ENCODE measurements around the gene DDX10.

DDX10 gene

GRCh38 chr11:108875134-108875533 is 210.3 kb downstream of the DDX10 start:
- no peak for DNase-seq

- DNase-seq = no peak
These were observed 212.3 kb downstream of the DDX10 start for GRCh38 chr11:108877178-108877577.

DNA sequence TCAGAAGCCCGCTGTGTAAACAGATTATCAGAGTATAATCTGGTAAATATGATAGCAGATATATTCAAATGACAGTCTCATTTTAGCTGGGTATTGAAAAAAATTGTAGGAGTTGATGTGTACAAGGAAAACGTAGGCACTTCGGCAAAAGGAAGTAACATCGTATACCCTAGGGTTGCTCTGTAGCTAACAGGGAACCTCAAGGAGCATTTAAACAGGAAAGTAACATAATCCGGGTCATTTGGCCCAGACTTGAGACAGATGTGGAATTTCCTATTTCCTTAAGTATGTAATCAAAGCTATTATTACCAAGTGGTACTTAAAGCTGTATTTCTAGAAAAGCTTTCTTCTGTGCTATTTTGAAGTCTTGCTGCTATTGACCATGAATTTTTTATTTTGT is 215.6 kb downstream of the DDX10 start:
- no peak for DNase-seq

DNA sequence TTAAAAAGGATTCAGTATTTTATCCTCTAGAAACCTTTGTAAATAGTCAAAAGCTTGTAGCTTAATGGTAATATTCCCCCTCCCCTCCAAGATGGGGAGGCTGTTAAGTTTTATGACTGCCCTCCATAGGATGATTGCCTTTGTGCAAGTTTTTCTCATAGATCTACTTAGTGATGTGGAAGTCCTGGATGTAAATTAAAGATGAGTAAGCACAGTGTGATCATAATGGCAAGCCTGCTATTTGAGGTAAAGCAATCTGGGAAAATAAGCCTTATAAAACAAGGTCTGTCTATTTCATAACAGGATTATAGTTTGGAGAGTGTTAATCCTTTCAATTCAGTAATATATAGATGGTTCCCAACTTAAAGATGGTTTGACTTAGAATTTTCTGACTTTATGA is 216.3 kb downstream of the DDX10 start:
- no peak for DNase-seq

DNA sequence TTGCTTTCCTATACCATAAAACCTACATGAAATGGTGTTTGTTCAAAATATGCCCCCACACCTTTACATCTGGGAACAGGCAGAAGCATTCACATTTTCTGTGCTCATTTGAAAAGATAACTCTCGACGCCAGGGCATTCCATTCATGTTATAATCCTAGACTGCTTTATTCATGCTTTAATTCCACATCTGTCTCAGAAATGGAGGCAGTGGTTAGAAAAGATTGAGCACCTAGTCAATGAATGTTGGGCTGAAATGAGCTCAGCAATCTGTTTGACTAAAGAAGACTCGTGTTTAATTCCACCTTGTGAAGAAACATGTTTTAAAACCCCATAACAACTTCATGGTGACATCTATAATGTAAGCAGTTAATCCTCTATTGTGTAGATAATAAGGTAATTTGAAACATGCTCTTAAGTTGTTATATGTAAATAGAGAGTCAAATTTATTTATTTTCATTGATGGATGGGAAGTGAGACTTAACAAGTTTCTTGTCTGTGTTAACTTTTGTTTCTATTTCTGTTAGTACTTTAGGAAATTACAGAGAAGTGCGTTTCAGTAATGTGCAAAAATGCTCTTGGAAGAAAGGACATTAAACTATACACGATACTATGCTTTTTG is 217.5 kb downstream of the DDX10 start:
- no peak for DNase-seq

DNA sequence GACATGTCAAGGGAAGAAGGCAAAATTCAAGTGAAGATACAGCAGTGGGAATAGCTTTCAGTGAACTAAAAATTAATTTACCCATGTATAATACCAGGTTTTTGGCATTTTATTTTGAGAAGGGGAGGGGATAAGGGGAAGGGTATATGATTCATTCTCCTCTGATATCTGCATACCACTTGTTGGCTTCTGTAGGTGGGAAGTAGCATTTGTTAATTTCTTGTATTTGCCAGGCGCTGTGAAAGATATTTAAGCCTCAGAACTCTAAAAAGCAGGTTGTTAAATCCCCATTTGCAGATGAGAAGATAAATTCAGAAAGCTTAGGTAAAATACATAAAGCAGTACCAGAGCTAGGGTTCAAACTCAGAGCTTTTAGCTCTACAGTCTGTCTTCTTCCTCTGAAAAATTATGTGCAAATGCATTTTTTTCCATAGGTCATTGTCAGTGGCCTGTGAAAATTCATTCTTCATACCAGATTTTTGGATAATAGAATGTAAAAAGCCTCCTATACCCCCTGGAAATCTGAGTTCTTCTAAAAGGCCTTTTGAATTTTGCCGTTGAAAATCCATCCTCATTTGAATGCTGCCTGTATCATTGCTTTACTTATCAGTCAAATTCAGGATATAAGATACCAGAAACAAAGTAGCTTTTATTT is 221.3 kb downstream of the DDX10 start:
- no peak for DNase-seq

GRCh38 chr11:108886660-108887009 is 221.8 kb downstream of the DDX10 start:
- DNase-seq = no peak

DNA sequence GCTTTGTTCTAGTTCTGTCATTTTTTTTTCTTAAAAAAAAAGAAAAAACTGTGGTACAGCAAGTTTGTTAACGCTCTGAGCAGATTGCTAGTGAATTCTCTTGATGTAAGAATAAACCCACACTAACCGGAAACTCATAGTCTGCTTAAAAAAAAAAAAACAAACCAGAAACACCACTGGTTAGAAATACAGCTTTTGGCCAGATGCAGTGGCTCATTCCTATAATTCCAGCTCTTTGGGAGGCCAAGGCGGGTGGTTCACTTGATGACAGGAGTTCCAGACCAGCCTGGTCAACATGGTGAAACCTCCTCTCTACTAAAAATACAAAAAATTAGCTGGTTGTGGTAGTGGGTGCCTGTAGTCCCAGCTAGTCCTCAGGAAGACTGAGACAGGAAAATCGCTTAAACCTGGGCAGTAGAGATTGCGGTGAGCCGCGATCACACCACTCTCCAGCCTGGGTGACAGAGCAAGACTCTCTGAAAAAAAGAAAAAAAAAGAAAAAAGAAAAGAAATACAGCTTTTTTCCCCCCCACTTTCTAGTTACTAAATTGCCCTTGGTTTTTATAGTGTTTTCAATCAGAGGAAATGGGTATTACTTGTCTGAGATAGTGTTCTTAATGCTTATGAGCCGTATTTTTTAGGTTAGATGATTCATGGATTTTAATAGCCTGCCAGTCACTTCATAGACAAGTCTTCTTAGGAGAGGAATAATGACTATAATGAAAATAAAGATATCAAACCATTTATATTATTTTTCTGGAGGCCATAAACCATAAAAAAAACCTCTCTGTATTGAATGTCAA is 222.8 kb downstream of the DDX10 start:
- no peak for DNase-seq

DNA sequence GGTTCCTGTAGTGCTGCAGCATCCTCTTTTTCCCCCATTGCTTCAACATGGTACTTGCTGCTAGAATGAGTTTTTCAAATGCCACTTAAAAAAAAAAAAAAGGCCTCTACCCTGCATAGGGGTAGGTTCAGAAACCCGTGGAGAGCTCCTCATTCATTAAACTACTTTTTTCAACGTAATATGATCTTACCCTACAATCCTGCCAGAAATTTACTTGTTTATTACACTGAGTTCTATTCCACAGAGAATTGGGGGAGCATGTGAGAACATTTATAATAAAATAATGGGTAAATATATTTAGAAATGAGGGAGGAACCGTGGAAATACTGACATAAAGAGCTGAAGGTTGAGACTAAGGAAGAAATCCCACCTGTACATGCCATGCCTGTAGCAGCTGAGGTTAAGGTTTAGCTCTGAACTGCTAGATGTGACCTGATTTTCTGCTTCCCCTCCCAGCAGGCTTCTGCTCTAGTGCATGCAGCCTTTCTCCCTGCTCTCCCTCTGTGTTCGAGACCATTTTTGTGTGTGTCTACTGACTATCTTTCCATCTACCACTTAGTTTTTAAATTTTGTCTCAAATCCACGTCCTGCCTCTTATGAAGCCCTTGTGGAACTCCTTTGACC is 225.7 kb downstream of the DDX10 start:
- no peak for DNase-seq

- DNase-seq = no peak
These were observed 226.3 kb downstream of the DDX10 start for GRCh38 chr11:108891143-108891542.

DNA sequence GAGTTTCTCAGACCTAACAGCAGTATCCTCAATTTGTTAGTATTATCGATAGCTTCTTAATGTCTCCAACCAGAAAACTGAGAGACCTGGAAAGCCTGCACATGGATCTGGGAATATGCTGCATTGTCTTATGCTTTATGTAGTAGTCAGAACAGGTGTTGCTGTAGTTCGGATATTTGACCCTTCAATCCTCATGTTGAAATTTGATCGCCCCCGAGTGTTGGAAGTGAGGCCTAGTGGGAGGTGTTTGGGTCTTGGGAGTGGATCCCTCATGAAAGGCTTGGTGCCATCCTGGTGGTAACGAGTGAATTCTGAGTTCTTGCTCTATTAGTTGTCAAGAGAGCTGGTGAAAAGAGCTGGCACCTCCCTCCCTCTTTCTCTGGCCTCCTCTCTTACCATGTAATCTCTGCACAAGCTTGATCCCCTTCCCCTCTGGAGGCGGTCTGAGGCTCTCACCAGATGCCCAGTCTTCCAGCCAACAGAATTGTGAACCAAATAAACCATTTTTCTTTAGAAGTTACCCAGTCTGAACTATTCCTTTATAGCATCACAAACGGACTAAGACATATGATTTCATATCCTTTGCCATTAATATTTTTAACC is 227.1 kb downstream of the DDX10 start:
- DNase-seq = no peak

GRCh38 chr11:108895579-108896480 is 231.0 kb downstream of the DDX10 start:
- peak; percentile 24 to 68 (median 47) for DNase-seq

- DNase-seq = no peak
These were observed 232.2 kb downstream of the DDX10 start for GRCh38 chr11:108897071-108897481.

GRCh38 chr11:108897916-108898315 is 233.0 kb downstream of the DDX10 start:
- no peak for DNase-seq

GRCh38 chr11:108901359-108901758 is 236.5 kb downstream of the DDX10 start:
- no peak for DNase-seq

DNA sequence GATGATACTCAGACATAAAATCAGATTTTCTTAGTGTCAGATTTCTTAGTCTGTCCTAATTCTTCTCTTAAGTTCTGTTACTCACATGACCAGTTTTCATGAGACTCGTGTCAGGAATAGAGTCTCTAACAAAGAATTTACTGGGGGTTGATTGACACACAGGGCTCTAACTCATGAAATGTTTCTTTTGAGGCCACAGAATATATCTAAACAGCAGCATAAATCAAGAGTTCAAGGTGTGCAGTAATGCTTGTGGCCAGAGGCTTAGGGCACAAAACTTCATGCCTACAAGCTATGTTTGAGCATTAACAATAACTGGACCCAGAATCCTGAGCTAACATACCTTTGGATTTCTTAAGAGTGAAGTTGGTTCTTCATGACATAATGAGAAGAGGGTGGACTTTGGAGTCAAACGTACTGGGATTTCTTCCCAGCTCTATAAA is 237.2 kb downstream of the DDX10 start:
- no peak for DNase-seq

DNA sequence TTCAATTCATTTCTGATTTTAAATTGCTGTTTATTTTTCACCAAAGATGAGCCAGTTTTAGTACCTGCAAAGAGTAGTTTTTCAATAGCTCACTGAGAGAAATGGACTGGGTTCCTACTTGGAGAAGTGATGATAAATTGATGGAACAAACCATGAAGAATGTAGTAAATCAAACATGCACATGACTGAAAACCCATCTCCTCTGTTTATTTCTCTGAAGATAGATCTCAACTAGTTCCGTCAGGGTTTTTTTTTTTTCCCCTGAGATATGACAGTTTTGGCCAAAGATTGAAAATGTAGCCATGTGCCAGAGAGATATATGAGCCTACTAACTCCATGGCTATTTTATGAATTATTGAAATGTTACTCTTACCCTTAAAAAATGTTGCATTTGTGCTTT is 239.6 kb downstream of the DDX10 start:
- no peak for DNase-seq

DNA sequence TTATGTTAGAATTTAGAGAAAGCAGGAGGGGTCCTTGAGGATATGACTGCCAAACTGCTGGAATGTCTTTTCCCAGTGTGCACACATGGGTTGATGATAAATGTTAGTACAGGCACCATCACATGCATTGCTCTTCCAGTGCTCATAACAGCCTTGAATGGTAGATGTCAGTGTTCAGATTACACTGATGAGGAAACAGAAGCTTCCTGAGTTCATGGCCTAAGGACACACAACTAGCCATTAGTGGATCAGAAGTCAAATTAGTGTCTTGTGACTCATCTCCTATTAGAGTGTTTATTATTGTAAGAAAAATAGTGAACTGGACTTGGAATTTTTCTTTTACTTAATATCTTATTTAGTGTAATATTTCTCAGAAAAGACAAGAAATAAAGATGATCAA is 241.5 kb downstream of the DDX10 start:
- DNase-seq = peak in 2 of 4 experiments; percentile 13 to 18

GRCh38 chr11:108906826-108907225 is 242.0 kb downstream of the DDX10 start:
- DNase-seq = no peak

DNA sequence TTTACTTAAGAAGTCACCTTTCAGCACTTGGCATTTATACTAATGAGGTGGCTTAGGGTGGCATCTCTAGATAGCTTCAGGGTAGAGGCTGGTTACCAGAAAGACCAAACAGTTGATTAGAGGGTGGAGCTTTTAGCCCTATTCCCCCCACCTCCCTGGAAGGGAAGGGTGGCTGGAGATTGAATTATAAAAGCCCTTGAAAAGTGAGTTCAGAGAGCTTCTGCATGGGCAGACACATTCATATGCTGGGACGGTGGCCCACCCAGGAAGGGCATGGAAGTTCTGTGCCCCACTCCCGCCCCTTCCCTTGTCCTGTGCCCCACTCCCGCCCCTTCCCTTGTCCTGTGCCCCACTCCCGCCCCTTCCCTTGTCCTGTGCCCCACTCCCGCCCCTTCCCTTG is 244.2 kb downstream of the DDX10 start:
- no peak for DNase-seq

DNA sequence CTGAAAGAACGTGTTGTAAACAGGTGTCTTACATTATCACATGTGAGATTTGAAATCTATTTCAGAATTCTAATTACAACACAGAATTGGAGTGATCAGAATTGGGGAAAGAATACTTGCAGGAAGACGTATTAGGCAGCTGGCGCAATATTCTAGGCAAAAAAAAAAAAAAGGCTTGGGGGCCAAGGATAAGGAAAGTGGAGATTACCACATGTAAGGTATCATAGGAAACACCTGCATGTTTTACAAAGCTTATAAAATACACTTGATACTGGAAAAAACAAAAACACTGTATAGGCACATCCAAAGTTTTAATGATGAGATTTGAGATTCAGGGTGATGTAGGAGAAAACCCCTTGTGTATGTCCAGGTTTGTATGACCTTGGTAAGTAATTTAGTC is 245.1 kb downstream of the DDX10 start:
- DNase-seq = no peak

DNA sequence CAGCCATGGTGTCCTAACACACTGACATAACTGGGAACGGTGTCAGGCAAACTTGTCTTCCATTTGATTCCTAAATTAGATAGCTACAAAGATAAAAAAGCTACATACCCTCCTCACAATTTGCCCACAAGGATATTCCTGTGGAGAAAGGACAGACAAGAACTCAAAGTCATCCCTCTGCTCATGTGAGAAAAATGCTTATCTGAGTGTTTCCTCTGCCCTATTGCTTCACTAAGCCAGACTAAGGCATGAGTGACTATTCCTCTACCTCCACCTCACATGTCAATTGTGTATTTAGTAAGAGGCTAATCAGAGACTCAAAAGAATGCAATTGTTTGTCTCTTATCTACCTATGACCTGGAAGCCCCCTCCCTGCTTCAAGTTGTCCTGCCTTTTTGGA is 247.7 kb downstream of the DDX10 start:
- DNase-seq = peak; percentile 3 to 36 (median 22)
